Mesenchymal stem cell (in vitro differentiated cells and primary cell): ENCODE results near the gene MAPK4.

Experiments used
- DNase-seq: peaks from one replicate; pipeline ENCODE4 v3.0.0-alpha.2; 2013
- H2AFZ ChIP-seq: one replicate; pipeline ENCODE4 v1.6.1; 2013; ENCODE audit warnings: low read depth, mild to moderate bottlenecking, control low read depth, inconsistent platforms, low read length, moderate library complexity
- H2AK5ac ChIP-seq: 2 replicates; pipeline ENCODE4 v1.6.1; 2013; ENCODE audit warnings: low read length, moderate library complexity, mild to moderate bottlenecking, inconsistent platforms; ENCODE audit not compliant: severe bottlenecking
- H2BK120ac ChIP-seq: one replicate; pipeline ENCODE4 v1.6.1; 2013; ENCODE audit warnings: low read depth, mild to moderate bottlenecking, inconsistent platforms, low read length, moderate library complexity
- H2BK12ac ChIP-seq, 2 experiments: one replicate each; pipeline ENCODE4 v1.6.1; 2013; ENCODE audit warnings: inconsistent platforms in 2 of 2, low read length in 2 of 2, mild to moderate bottlenecking in 2 of 2, moderate library complexity in 2 of 2, control low read depth in 1 of 2
- H2BK15ac ChIP-seq: one replicate; pipeline ENCODE4 v1.6.1; 2013; ENCODE audit warnings: mild to moderate bottlenecking, low read depth, inconsistent platforms; ENCODE audit not compliant: poor library complexity, severe bottlenecking
- H2BK5ac ChIP-seq: 2 replicates; pipeline ENCODE4 v1.6.1; 2013; ENCODE audit warnings: low read depth, mild to moderate bottlenecking, low read length, control low read depth, inconsistent platforms; ENCODE audit not compliant: poor library complexity, severe bottlenecking
- H3K14ac ChIP-seq, 2 experiments: one replicate each; pipeline ENCODE4 v1.6.1; 2013; ENCODE audit warnings: inconsistent platforms in 2 of 2, low read length in 2 of 2, control low read depth in 1 of 2, mild to moderate bottlenecking in 1 of 2, moderate library complexity in 1 of 2
- H3K18ac ChIP-seq, 2 experiments: one replicate each; pipeline ENCODE4 v1.6.1; 2013; ENCODE audit warnings: inconsistent platforms in 2 of 2, low read length in 2 of 2, control low read depth in 1 of 2, low read depth in 1 of 2, mild to moderate bottlenecking in 1 of 2
- H3K23ac ChIP-seq, 2 experiments: one replicate each; pipeline ENCODE4 v1.6.1; 2013; ENCODE audit warnings: inconsistent platforms in 2 of 2, low read length in 2 of 2, mild to moderate bottlenecking in 2 of 2, moderate library complexity in 2 of 2, control low read depth in 1 of 2
- H3K27ac ChIP-seq: 2 replicates; pipeline ENCODE4 v1.5.1; 2013; ENCODE audit warnings: mild to moderate bottlenecking, moderate library complexity, low read length, control low read depth, inconsistent platforms; ENCODE audit not compliant: poor library complexity, severe bottlenecking
- H3K27me3 ChIP-seq, 2 experiments: 2 replicates each; pipeline versions ENCODE4 v1.6.1 to v1.7.0; 2013; ENCODE audit warnings: low read length in 2 of 2, mild to moderate bottlenecking in 2 of 2, moderate library complexity in 2 of 2, control low read depth in 1 of 2, inconsistent platforms in 1 of 2; ENCODE audit not compliant: control insufficient read depth in 1 of 2, insufficient read depth in 1 of 2
- H3K36me3 ChIP-seq, 2 experiments: 2 replicates each; pipeline versions ENCODE4 v1.6.1 to v1.7.0; 2013; ENCODE audit warnings: low read length in 2 of 2, control low read depth in 1 of 2, inconsistent platforms in 1 of 2, low read depth in 1 of 2, mild to moderate bottlenecking in 1 of 2; ENCODE audit not compliant: insufficient read depth in 2 of 2, control insufficient read depth in 1 of 2
- H3K4ac ChIP-seq, 2 experiments: one replicate each; pipeline ENCODE4 v1.6.1; 2013; ENCODE audit warnings: inconsistent platforms in 2 of 2, low read length in 2 of 2, mild to moderate bottlenecking in 2 of 2, moderate library complexity in 2 of 2, control low read depth in 1 of 2, low read depth in 1 of 2
- H3K4me1 ChIP-seq: 2 replicates; pipeline ENCODE4 v1.6.1; 2013; ENCODE audit warnings: low read depth, low read length, control low read depth; ENCODE audit not compliant: control insufficient read depth, insufficient read depth
- H3K4me2 ChIP-seq: 2 replicates; pipeline ENCODE4 v1.6.1; 2013; ENCODE audit warnings: low read length, mild to moderate bottlenecking, inconsistent platforms; ENCODE audit not compliant: poor library complexity, severe bottlenecking
- H3K4me3 ChIP-seq, 2 experiments: 2 replicates each; pipeline versions ENCODE4 v1.5.1 to v1.7.0; 2013; ENCODE audit warnings: low read length in 2 of 2, mild to moderate bottlenecking in 2 of 2, control low read depth in 1 of 2, low read depth in 1 of 2; ENCODE audit not compliant: insufficient read depth in 1 of 2
- H3K79me1 ChIP-seq: replicated peaks from 2 replicates; pipeline ENCODE4 v1.6.1; 2013; ENCODE audit warnings: mild to moderate bottlenecking, control low read depth, low read length, inconsistent platforms; ENCODE audit not compliant: poor library complexity, severe bottlenecking
- H3K9ac ChIP-seq: 2 replicates; pipeline ENCODE4 v1.7.0; 2013; ENCODE audit warnings: mild to moderate bottlenecking, low read length, moderate library complexity
- H3K9me3 ChIP-seq: 2 replicates; pipeline ENCODE4 v1.7.0; 2013; ENCODE audit warnings: mild to moderate bottlenecking, low read length; ENCODE audit not compliant: control insufficient read depth
- H4K8ac ChIP-seq: one replicate; pipeline ENCODE4 v1.6.1; 2013; ENCODE audit warnings: inconsistent platforms, mild to moderate bottlenecking, low read length, moderate library complexity
- H4K91ac ChIP-seq: one replicate; pipeline ENCODE4 v1.6.1; 2013; ENCODE audit warnings: mild to moderate bottlenecking, low read length, inconsistent platforms
- WGBS: methylation state at CpG from one replicate; pipeline ENCODE4 v1.1.7; 2013; ENCODE audit warnings: mixed read lengths; 5-methylcytosine and 5-hydroxymethylcytosine counted together

Gene MAPK4

DNA sequence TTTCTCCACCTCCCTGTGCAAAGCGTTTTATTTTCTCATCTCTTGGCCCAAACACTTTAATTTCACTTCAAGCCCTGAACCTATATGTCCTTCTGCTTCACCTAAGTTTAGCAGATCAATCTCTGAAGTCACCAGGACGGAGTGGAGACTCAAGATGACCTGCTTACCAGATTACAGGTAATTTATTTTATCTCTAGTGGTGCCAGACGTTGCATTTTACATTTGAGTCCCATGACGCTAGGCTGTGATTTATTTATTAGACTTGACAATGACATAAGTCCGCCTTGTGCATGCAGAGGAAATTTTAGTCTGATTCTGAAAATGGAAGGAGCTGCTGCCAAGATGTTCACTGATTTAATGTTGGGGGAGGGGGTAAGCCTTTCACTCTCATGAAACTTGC lies 186.1 kb downstream of the MAPK4 start:
- Histone ChIP-seq H3K23ac (no peak overlapping the region), H3K4me1 (no peaks in the 10 kb centered on the region), H4K8ac (no peak overlapping the region), H3K4ac (no peak overlapping the region), H3K18ac (no peak overlapping the region), H3K36me3 (no peaks in the 10 kb centered on the region), H3K9ac (no peak overlapping the region), H2AK5ac (no peak overlapping the region), H3K4me3 (no peak overlapping the region), H3K9me3 (peaks cover 6% of the 10 kb centered on the region), H2BK120ac (no peak overlapping the region), H2BK12ac (no peak overlapping the region), H2BK15ac (no peak overlapping the region), H2BK5ac (no peak overlapping the region), H2AFZ (no peak overlapping the region), H3K4me2 (no peak overlapping the region), H4K91ac (no peak overlapping the region), H3K27me3 (peaks cover 12 to 25% of the 10 kb centered on the region in 2 experiments), H3K14ac (no peak overlapping the region), H3K79me1 (no peaks in the 10 kb centered on the region), H3K27ac (no peak overlapping the region)
- no peak for DNase-seq
- 67% methylated on average over 5 of the region's 5 CpGs for WGBS

DNA sequence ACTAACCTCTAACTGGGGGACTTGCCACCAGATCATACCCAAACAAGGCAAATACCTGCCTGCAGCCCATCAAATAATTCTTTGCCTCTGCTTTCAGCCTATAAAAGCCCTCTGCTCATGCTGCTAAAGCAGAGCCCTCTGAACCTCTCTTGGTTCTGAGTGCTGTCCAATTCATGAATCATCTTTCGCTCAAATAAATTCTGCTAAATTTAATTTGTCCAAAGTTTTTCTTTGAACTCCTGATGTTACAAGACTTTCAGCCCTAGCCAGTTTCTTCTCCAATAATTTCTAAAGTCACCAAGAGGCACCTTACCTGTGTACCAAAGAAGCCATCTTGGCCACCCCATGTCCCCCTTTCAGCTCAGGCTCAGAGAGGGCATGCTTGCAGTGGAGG lies 188.0 kb downstream of the MAPK4 start:
- no peak overlapping the region for H2AFZ ChIP-seq
- no peaks in the 10 kb centered on the region for H3K79me1 ChIP-seq
- H3K18ac ChIP-seq = no peak overlapping the region
- no peak overlapping the region for H2AK5ac ChIP-seq
- H2BK15ac ChIP-seq = no peak overlapping the region
- H4K8ac ChIP-seq = no peak overlapping the region
- H3K23ac ChIP-seq = no peak overlapping the region
- H3K4me3 ChIP-seq = no peak overlapping the region
- H3K14ac ChIP-seq = no peak overlapping the region
- H2BK5ac ChIP-seq = no peak overlapping the region
- H2BK12ac ChIP-seq = no peak overlapping the region
- H3K4me1 ChIP-seq = no peaks in the 10 kb centered on the region
- WGBS = 32% methylated on average over 1 of the region's 1 CpG
- peaks cover 6% of the 10 kb centered on the region for H3K9me3 ChIP-seq
- H3K27ac ChIP-seq = no peak overlapping the region
- no peak overlapping the region for H2BK120ac ChIP-seq
- no peaks in the 10 kb centered on the region for H3K36me3 ChIP-seq
- H3K27me3 ChIP-seq = peaks cover 14 to 25% of the 10 kb centered on the region in 2 experiments
- H3K9ac ChIP-seq = no peak overlapping the region
- no peak overlapping the region for H3K4me2 ChIP-seq
- H3K4ac ChIP-seq = no peak overlapping the region
- no peak for DNase-seq
- no peak overlapping the region for H4K91ac ChIP-seq

DNA sequence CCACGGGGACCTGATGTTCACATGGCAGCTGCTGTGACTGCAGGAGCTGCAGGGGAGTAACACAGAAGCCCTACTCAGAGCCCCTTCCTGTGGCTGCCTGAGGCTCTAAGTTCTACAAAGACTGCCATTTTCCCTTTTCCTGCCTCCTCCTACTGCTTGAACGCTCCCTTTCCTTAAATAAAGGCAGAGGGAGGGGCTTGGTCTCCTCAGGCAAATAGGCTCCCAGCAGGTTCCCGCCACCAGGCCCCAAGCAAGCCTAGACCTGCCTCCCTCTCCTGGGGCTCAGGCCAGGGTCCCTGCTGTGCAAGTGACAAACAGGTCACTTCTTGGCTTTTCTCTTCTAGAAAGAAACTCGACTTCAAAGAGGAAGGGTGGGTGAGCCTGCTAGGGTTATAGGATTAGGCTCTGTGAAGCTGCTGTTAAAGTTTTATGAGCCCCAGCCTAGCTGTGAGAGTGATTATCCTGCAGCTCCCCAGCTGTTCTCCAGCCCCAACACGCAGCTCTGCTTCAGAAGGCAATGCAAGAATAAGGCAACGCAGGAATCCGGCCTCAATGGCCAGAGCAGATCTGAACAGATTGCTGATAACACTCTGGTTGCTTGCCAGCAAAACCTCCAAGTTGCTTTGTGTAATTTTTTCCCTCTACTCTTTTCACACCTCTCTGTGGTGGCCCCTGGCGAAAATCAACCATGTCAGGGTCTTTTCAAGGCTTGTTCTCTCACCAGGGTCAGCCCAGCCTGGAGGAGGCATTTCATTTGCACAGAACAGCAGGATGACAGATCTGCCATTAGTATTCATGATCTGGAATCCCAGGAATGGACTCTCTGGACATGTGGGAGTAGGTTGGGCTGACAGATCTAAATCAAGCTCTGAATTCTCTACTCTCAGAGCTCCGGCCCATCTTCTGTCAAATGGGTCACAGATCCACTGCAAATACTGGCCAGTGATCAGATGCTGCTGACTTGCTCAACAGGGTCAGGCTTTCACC lies 188.6 kb downstream of the MAPK4 start:
- no peak overlapping the region for H3K9ac ChIP-seq
- H3K36me3 ChIP-seq = no peaks in the 10 kb centered on the region
- no peak overlapping the region for H3K4me2 ChIP-seq
- H3K4me3 ChIP-seq = no peak overlapping the region
- no peak for DNase-seq
- no peaks in the 10 kb centered on the region for H3K79me1 ChIP-seq
- H3K4ac ChIP-seq = no peak overlapping the region
- peaks cover 14 to 25% of the 10 kb centered on the region in 2 experiments for H3K27me3 ChIP-seq
- no peak overlapping the region for H2AFZ ChIP-seq
- no peak overlapping the region for H2BK120ac ChIP-seq
- no peak overlapping the region for H2BK12ac ChIP-seq
- peaks cover 6% of the 10 kb centered on the region for H3K9me3 ChIP-seq
- no peak overlapping the region for H3K14ac ChIP-seq
- H2BK15ac ChIP-seq = no peak overlapping the region
- no peak overlapping the region for H4K8ac ChIP-seq
- no peak overlapping the region for H3K27ac ChIP-seq
- no peak overlapping the region for H4K91ac ChIP-seq
- no peak overlapping the region for H2BK5ac ChIP-seq
- H3K23ac ChIP-seq = no peak overlapping the region
- no peak overlapping the region for H2AK5ac ChIP-seq
- no peaks in the 10 kb centered on the region for H3K4me1 ChIP-seq
- H3K18ac ChIP-seq = no peak overlapping the region
- 20% methylated on average over 9 of the region's 9 CpGs for WGBS

DNA sequence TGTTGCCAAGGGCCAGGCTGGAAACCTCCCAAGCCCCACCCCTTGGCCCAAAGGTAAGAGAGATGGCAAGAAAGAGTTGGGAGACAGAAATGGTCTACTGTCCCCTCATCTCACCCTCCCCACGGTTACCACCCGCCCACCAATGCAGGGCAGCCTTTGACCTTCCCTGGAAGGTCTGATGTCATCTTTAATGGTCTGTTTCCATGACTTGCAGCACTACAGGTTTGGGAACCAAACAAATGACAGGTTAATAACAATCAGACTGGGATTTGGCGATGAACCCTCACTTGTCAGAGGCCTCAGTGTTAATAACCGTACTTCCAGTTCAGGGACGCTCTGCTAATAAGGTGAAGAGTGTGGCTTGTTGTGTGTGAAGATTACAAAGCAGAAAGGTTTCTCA lies 189.5 kb downstream of the MAPK4 start:
- Histone ChIP-seq H3K27ac (no peak overlapping the region), H2BK120ac (no peak overlapping the region), H3K14ac (no peak overlapping the region), H3K23ac (no peak overlapping the region), H3K18ac (no peak overlapping the region), H2AK5ac (no peak overlapping the region), H3K4me1 (no peaks in the 10 kb centered on the region), H3K36me3 (no peaks in the 10 kb centered on the region), H4K91ac (no peak overlapping the region), H3K9me3 (peaks cover 3% of the 10 kb centered on the region), H3K4me2 (no peak overlapping the region), H2BK12ac (no peak overlapping the region), H4K8ac (no peak overlapping the region), H3K9ac (no peak overlapping the region), H3K4ac (no peak overlapping the region), H3K27me3 (peaks cover 11 to 25% of the 10 kb centered on the region in 2 experiments), H3K79me1 (no peaks in the 10 kb centered on the region), H2AFZ (no peak overlapping the region), H3K4me3 (no peak overlapping the region), H2BK5ac (no peak overlapping the region), H2BK15ac (no peak overlapping the region)
- WGBS = 66% methylated on average over 5 of the region's 5 CpGs
- no peak for DNase-seq
